Gastroesophageal sphincter (tissue), 3 donors: Measurements from ENCODE around the gene NXPE3.

Experiments
- CTCF ChIP-seq, 4 experiments: fragments of 200-600 bp in 2 of 4; fragments of 450-650 bp in 2 of 4; sonication (generic) in 1 of 4; IDR thresholded peaks; one replicate each; pipeline ENCODE4 v1.5.1; 2017 to 2019; ENCODE audit warnings: antibody characterized with exemption in 4 of 4, mild to moderate bottlenecking in 2 of 4, moderate library complexity in 2 of 4
- POLR2A ChIP-seq, 2 donors: fragments of 450-650 bp; IDR thresholded peaks; one replicate each; pipeline ENCODE4 v1.6.1; 2017; ENCODE audit warnings: antibody characterized with exemption in 2 of 2, mild to moderate bottlenecking in 2 of 2, moderate library complexity in 1 of 2

DNA sequence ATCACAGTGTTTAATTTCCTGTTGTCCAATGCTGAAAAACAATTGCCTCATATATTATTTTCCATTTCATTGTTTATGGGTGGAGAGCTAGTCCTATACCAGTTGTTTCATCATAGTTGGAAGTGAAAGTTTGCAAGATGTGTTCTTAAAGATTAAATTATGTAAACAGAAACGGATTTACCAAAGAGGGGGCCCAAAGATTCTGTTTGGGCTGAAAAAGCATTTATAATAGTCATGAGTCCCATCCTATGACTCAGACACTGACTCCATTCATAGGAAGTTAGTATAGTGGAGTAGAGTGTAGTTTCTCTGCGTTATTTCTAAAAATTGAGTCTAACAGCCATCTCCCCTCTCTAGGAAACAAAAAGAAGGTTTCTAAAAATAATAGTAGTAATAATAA, 94.6 kb downstream of the NXPE3 start:
- TF ChIP-seq CTCF (IDR thresholded peaks at IDR 0.05) (no peak), POLR2A (IDR thresholded peaks at IDR 0.05) (no peak)
